Liver (tissue), 9 donors: ENCODE data around the gene SCGB3A1. TPM values are rescaled to one million over a fixed set of nuclear protein-coding genes. Genes with fewer than 3 reads are reported as not detected.

Experiments
- DNase-seq: peaks from one replicate; pipeline ENCODE4 v3.0.0-alpha.2; 2017; ENCODE audit warnings: low spot score
- H3K27ac ChIP-seq, 2 donors: one replicate each; pipeline ENCODE4 v1.7.0; 2013; ENCODE audit warnings: inconsistent platforms in 2 of 2, low read length in 2 of 2, control low read depth in 1 of 2, low read depth in 1 of 2, mild to moderate bottlenecking in 1 of 2
- H3K27me3 ChIP-seq, 4 donors: one replicate each; pipeline versions ENCODE4 v1.6.1 to v1.7.0; 2013; ENCODE audit warnings: low read length in 3 of 4, inconsistent platforms in 1 of 4, mild to moderate bottlenecking in 1 of 4, moderate library complexity in 1 of 4; ENCODE audit not compliant: control insufficient read depth in 4 of 4, insufficient read depth in 4 of 4
- H3K36me3 ChIP-seq, 4 donors: one replicate each; pipeline versions ENCODE4 v1.6.1 to v1.7.0; 2013; ENCODE audit warnings: low read length in 3 of 4, mild to moderate bottlenecking in 3 of 4, low read depth in 1 of 4, moderate library complexity in 1 of 4; ENCODE audit not compliant: control insufficient read depth in 4 of 4, insufficient read depth in 3 of 4
- H3K4me1 ChIP-seq, 4 donors: one replicate each; pipeline versions ENCODE4 v1.6.1 to v1.7.0; 2013; ENCODE audit warnings: low read length in 3 of 4, mild to moderate bottlenecking in 3 of 4, moderate library complexity in 1 of 4; ENCODE audit not compliant: control insufficient read depth in 4 of 4, insufficient read depth in 4 of 4
- H3K4me3 ChIP-seq, 3 donors: one replicate each; pipeline versions ENCODE4 v1.6.1 to v1.7.0; 2013; ENCODE audit warnings: low read length in 3 of 3, control low read depth in 1 of 3, low read depth in 1 of 3, mild to moderate bottlenecking in 1 of 3
- H3K9ac ChIP-seq, 2 donors: one replicate each; pipeline ENCODE4 v1.7.0; 2013; ENCODE audit warnings: low read length in 2 of 2, mild to moderate bottlenecking in 2 of 2, moderate library complexity in 2 of 2, control low read depth in 1 of 2, low read depth in 1 of 2
- H3K9me3 ChIP-seq, 4 donors: one replicate each; pipeline versions ENCODE4 v1.6.1 to v1.7.0; 2013; ENCODE audit warnings: low read length in 3 of 4; ENCODE audit not compliant: control insufficient read depth in 4 of 4
- EGR1 ChIP-seq, 2 donors: IDR thresholded peaks; 2 replicates each; pipeline ENCODE4 v1.6.1; 2016 to 2018; ENCODE audit warnings: antibody characterized with exemption in 2 of 2, low read depth in 2 of 2
- GABPA ChIP-seq, 2 donors: IDR thresholded peaks in 1 of 2; conservative IDR thresholded peaks in 1 of 2; 2 replicates each; pipeline ENCODE4 v1.6.1; 2016; ENCODE audit warnings: antibody characterized with exemption in 2 of 2, mild to moderate bottlenecking in 1 of 2, moderate library complexity in 1 of 2
- HNF4A ChIP-seq, 2 donors: conservative IDR thresholded peaks; 2 replicates each; pipeline ENCODE4 v1.6.1; 2016; ENCODE audit warnings: antibody characterized with exemption in 2 of 2, mild to moderate bottlenecking in 2 of 2
- HNF4G ChIP-seq: IDR thresholded peaks from 2 replicates; pipeline ENCODE4 v1.6.1; 2016; ENCODE audit warnings: antibody characterized with exemption
- NR2F2 ChIP-seq: IDR thresholded peaks from 2 replicates; pipeline ENCODE4 v1.6.1; 2016; ENCODE audit warnings: antibody characterized with exemption
- RAD21 ChIP-seq, 2 donors: IDR thresholded peaks; 2 replicates each; pipeline ENCODE4 v1.6.1; 2016; ENCODE audit warnings: antibody characterized with exemption in 2 of 2, mild to moderate bottlenecking in 2 of 2
- REST ChIP-seq: IDR thresholded peaks from 2 replicates; pipeline ENCODE4 v1.6.1; 2016; ENCODE audit warnings: antibody characterized with exemption, mild to moderate bottlenecking
- RXRA ChIP-seq, 2 donors: IDR thresholded peaks; 2 replicates each; pipeline ENCODE4 v1.6.1; 2017 to 2018; ENCODE audit warnings: antibody characterized with exemption in 2 of 2, mild to moderate bottlenecking in 1 of 2
- SP1 ChIP-seq: IDR thresholded peaks from 2 replicates; pipeline ENCODE4 v1.6.1; 2018; ENCODE audit warnings: antibody characterized with exemption, mild to moderate bottlenecking
- TAF1 ChIP-seq: conservative IDR thresholded peaks from 2 replicates; pipeline ENCODE4 v1.6.1; 2016; ENCODE audit warnings: antibody characterized with exemption, mild to moderate bottlenecking
- YY1 ChIP-seq: IDR thresholded peaks from 2 replicates; pipeline ENCODE4 v1.6.1; 2016; ENCODE audit warnings: antibody characterized with exemption, mild to moderate bottlenecking
- WGBS: extraction: QIAGEN DNeasy Blood & Tissue Kit; methylation state at CpG from one replicate; pipeline ENCODE4 v1.1.7; 2013; 5-methylcytosine and 5-hydroxymethylcytosine counted together
- polyA plus RNA-seq, 2 donors: library from polyadenylated mRNA; stranded (reverse) in 1 of 2; unstranded in 1 of 2; fragments of 200-250 nt in 1 of 2; fragments of >200 nt in 1 of 2; fragmentation: Nextera tagmentation in 1 of 2; extraction: Ambion mirVana in 1 of 2; gene quantifications; one replicate each; pipeline versions ENCODE4 v1.2.1 to v1.2.3, GENCODE V29; 2013 to 2015
- total RNA-seq, 2 donors: library from RNA; depleted of rRNA; stranded (reverse); fragments of >200 nt; gene quantifications; one replicate each; pipeline ENCODE4 v1.2.3, GENCODE V29; 2014
- donor health status: healthy.
- donor health status: healthy.
- donor health status: healthy.
- donor health status: healthy.
- donor health status: healthy.

The SCGB3A1 gene
- total and polyA plus RNA-seq, 4 donors: 1.5 TPM; not detected in 2

GRCh38 chr5:180611140-180611850 lies 20.0 kb upstream of the SCGB3A1 start:
- no peak for DNase-seq
- Histone ChIP-seq H3K9ac (no peak overlapping the region), H3K4me3 (no peak overlapping the region), H3K27me3 (no peaks in the 10 kb centered on the region), H3K4me1 (no peaks in the 10 kb centered on the region), H3K9me3 (no peaks in the 10 kb centered on the region), H3K36me3 (no peaks in the 10 kb centered on the region), H3K27ac (no peak overlapping the region)
- WGBS: 78% methylated on average over 30 of the region's 30 CpGs
- TF ChIP-seq RXRA (IDR thresholded peaks at IDR 0.05): no peak
- TF ChIP-seq EGR1 (IDR thresholded peaks at IDR 0.05; ENCODE audit: low read depth in 2 of 2): no peak
- no peak for TF ChIP-seq HNF4G
- no peak for TF ChIP-seq SP1
- TF ChIP-seq REST: no peak
- TF ChIP-seq YY1: no peak
- no peak for TF ChIP-seq HNF4A (conservative IDR thresholded peaks at IDR 0.05)

GRCh38 chr5:180609817-180610550 lies 18.7 kb upstream of the SCGB3A1 start:
- Histone ChIP-seq H3K9ac (no peak overlapping the region), H3K36me3 (no peaks in the 10 kb centered on the region), H3K27ac (no peak overlapping the region), H3K9me3 (no peaks in the 10 kb centered on the region), H3K4me1 (no peaks in the 10 kb centered on the region), H3K27me3 (no peaks in the 10 kb centered on the region), H3K4me3 (no peak overlapping the region)
- no peak for DNase-seq
- WGBS: 77% methylated on average over 23 of the region's 23 CpGs
- TF ChIP-seq GABPA (IDR thresholded peaks at IDR 0.05 in 1 of 2, conservative IDR thresholded peaks at IDR 0.05 in 1 of 2) (no peak), RAD21 (IDR thresholded peaks at IDR 0.05) (no peak), SP1 (no peak)

GRCh38 chr5:180609386-180609785 lies 18.1 kb upstream of the SCGB3A1 start:
- WGBS: 85% methylated on average over 15 of the region's 15 CpGs
- DNase-seq: no peak

More at GRCh38 chr5:180609386-180609785, 18.1 kb upstream of the SCGB3A1 start:
- H3K4me1 ChIP-seq: no peaks in the 10 kb centered on the region
- no peaks in the 10 kb centered on the region for H3K9me3 ChIP-seq
- H3K27ac ChIP-seq: no peak overlapping the region
- no peaks in the 10 kb centered on the region for H3K27me3 ChIP-seq
- no peak overlapping the region for H3K4me3 ChIP-seq
- no peak overlapping the region for H3K9ac ChIP-seq
- TF ChIP-seq HNF4A (conservative IDR thresholded peaks at IDR 0.05): no peak
- no peak for TF ChIP-seq RXRA (IDR thresholded peaks at IDR 0.05)
- no peak for TF ChIP-seq GABPA (IDR thresholded peaks at IDR 0.05 in 1 of 2, conservative IDR thresholded peaks at IDR 0.05 in 1 of 2)
- TF ChIP-seq NR2F2: no peak
- TF ChIP-seq TAF1: no peak
- no peaks in the 10 kb centered on the region for H3K36me3 ChIP-seq
